GM21717 (cell line): Measurements from ENCODE around the gene DHRS9.
A peak's percentile ranks its signal among the peaks of the same experiment; 100 is the strongest.
"Not testable (repeated sequence)": the region's sequence is repeated elsewhere in the genome, so short reads cannot be mapped to it uniquely, and the experiment has no call there.

Experiments used
- ATAC-seq: cut with Tn5 transposase; IDR thresholded peaks from one replicate; pipeline ENCODE4 v1.9.1; 2021; ENCODE audit warnings: mild to moderate bottlenecking, moderate library complexity; ENCODE audit not compliant: unreplicated experiment

Gene DHRS9

GRCh38 chr2:169131587-169132512 lies 62.5 kb downstream of the DHRS9 start:
- ATAC-seq, result peak; percentile 83

- not testable (repeated sequence) for ATAC-seq
Measured at GRCh38 chr2:169134272-169134671, 64.9 kb downstream of the DHRS9 start.

GRCh38 chr2:169136428-169136827 lies 67.1 kb downstream of the DHRS9 start:
- ATAC-seq, result not testable (repeated sequence)

GRCh38 chr2:169136885-169137534 lies 67.6 kb downstream of the DHRS9 start:
- no peak for ATAC-seq

- ATAC-seq, result no peak
Measured at GRCh38 chr2:169137924-169138323, 68.6 kb downstream of the DHRS9 start.

GRCh38 chr2:169139145-169139544 lies 69.8 kb downstream of the DHRS9 start:
- no peak for ATAC-seq

- no peak for ATAC-seq
Measured at GRCh38 chr2:169139993-169140767, 70.8 kb downstream of the DHRS9 start.

GRCh38 chr2:169141713-169142352 lies 72.5 kb downstream of the DHRS9 start:
- peak; percentile 75 for ATAC-seq

GRCh38 chr2:169143998-169144397 lies 74.6 kb downstream of the DHRS9 start:
- peak; percentile 47 for ATAC-seq
